Heart right ventricle (tissue), 16 donors: Measurements from ENCODE around the gene POTEB2. TPM values are rescaled to one million over a fixed set of nuclear protein-coding genes. Genes with fewer than 3 reads are reported as not detected.
"Not testable (repeated sequence)": the region's sequence is repeated elsewhere in the genome, so short reads cannot be mapped to it uniquely, and the experiment has no call there.

ENCODE experiments used
- ATAC-seq, 8 donors: fragments of 200-7000 bp; cut with Tn5 transposase; one replicate each; pipeline ENCODE4 v1.9.1; 2020; ENCODE audit warnings: mild to moderate bottlenecking in 8 of 8, moderate library complexity in 8 of 8, moderate number of reproducible peaks in 1 of 8
- DNase-seq, 2 donors: peaks; one replicate each; pipeline ENCODE4 v3.0.0-alpha.2; 2020
- H3K27ac ChIP-seq, 10 donors: fragments of 200-600 bp; sonication (generic) in 2 of 10; one replicate each; pipeline versions ENCODE4 v1.5.0 to v1.8.0; 2020 to 2022; ENCODE audit warnings: mild to moderate bottlenecking in 3 of 10
- H3K27me3 ChIP-seq, 7 donors: fragments of 200-600 bp; one replicate each; pipeline ENCODE4 v1.8.0; 2021 to 2022; ENCODE audit warnings: mild to moderate bottlenecking in 2 of 7
- H3K36me3 ChIP-seq, 9 donors: fragments of 200-600 bp; sonication (generic) in 1 of 9; one replicate each; pipeline versions ENCODE4 v1.5.0 to v1.8.0; 2020 to 2022; ENCODE audit warnings: mild to moderate bottlenecking in 2 of 9
- H3K4me1 ChIP-seq, 9 donors: fragments of 200-600 bp; sonication (generic) in 1 of 9; one replicate each; pipeline versions ENCODE4 v1.5.0 to v1.8.0; 2020 to 2022; ENCODE audit warnings: mild to moderate bottlenecking in 4 of 9
- H3K4me3 ChIP-seq, 10 donors: fragments of 200-600 bp; sonication (generic) in 2 of 10; one replicate each; pipeline versions ENCODE4 v1.5.0 to v1.8.0; 2020 to 2022; ENCODE audit warnings: mild to moderate bottlenecking in 7 of 10, moderate library complexity in 2 of 10
- H3K9me3 ChIP-seq, 11 donors: fragments of 200-600 bp in 10 of 11; sonication (generic) in 2 of 11; one replicate each; pipeline versions ENCODE4 v1.5.0 to v1.8.0; 2013 to 2022; ENCODE audit warnings: mild to moderate bottlenecking in 2 of 11, control low read depth in 1 of 11, moderate library complexity in 1 of 11
- WGBS, 2 donors: extraction: QIAGEN DNeasy Blood & Tissue Kit; methylation state at CpG; one replicate each; pipeline ENCODE4 v1.1.7; 2013; ENCODE audit warnings: inconsistent platforms in 1 of 2; 5-methylcytosine and 5-hydroxymethylcytosine counted together
- intact Hi-C, 10 donors: fragments of 100-400 bp; cut with DNase I; formaldehyde crosslinking; loops; one replicate each; pipeline versions ENCODE4 v1.11.1 to v1.14.2; 2022
- long read RNA-seq, 3 donors: library from polyadenylated mRNA; unstranded; transcript quantifications; one replicate each; pipeline ENCODE4 v2.0.0, GENCODE V29; 2020 to 2021
- microRNA-seq, 2 donors: library from miRNA; unstranded; fragments of <30 nt; microRNA quantifications; one replicate each; pipeline ENCODE4 v1.2.0, GENCODE V29; 2021
- polyA plus RNA-seq, 2 donors: library from polyadenylated mRNA; stranded (reverse); fragments of 200-250 nt; gene quantifications; one replicate each; pipeline ENCODE4 v1.2.3, GENCODE V29; 2013
- total RNA-seq, 10 donors: library from RNA; stranded (reverse); fragmentation: NEBNext Ultra II Directional in 3 of 10; extraction: Animal tissue kit (Norgen Biotek cat#: 25700) in 3 of 10; gene quantifications; one replicate each; pipeline versions ENCODE4 v1.2.1 to v1.2.4, GENCODE V29; 2021 to 2023
- donor health status: Arrhythmogenic right ventricular cardiomyopathy.
- donor health status: ischemic (EF 13 %, LVEDD 7.1; RV severe dilation, severe dysfunction).
- donor health status: healthy with polysubstance abuse.
- donor health status: DM: no; HTN: yes; CAD: no.
- donor health status: DM: no; HTN: no; CAD: no.
- donor health status: ischemic (EF 25% LVEDD 6.9; RV normal size, moderate dysfunction).
- donor health status: ischemic (EF 25% LVEDD 5.7; RV mildly dilated, moderate dysfunction).
- donor health status: healthy.
- donor health status: DM: yes; HTN: yes; CAD: no.
- donor health status: Ischemic cardiomyopathy.
- donor health status: ischemic (EF 35%, LVEDD 5.7; RV mildly dilated, moderate dysfunction).
- donor health status: nonischemic (EF 11% LVEDD 7.7; RV severe dilation, severe dysfunction).
- donor health status: DM: yes; HTN: yes; CAD: no.
- donor health status: PGD.
- donor health status: ischemic (EF 29% LVEDD 5.4; RV normal size, mild dysfunction).
- donor health status: nonischemic (EF 23%, LVEDD 6.1; RV moderate dilation, normal function).

POTEB2 gene
- total RNA-seq (not detected), polyA plus RNA-seq (not detected)
- long read RNA-seq, donor 1 = 0 reads
- long read RNA-seq, donor 2 = 0 reads
- long read RNA-seq, donor 3 = 0 reads

DNA sequence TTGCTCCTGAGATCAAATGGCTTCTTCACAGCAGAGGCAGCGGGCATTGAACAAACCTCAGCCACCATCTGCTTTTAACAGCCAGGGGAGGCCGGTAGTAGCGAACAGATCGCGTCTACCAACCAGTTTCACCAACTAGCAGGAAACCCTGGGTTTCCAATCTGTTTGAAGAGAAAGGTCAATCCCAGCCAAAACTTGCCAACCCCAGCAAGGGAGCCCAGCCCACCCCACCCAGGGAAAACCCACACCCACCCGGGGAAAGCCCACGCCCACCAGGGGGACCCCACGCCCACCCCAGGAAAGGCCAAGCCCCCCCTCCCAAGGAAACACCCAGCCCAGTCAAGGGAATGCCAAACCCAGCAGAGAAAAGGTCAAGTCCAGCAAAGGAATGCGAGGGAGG lies at the start of gene POTEB2:
TSS of gene POTEB2 (minus strand) at position 101 of the 400 bp plus-strand sequence. CDS start at position 68, 33 bp downstream.
- WGBS, 2 donors = no CpG with 5 or more reads among the region's 9 CpGs
- ATAC-seq, H3K36me3 ChIP-seq, H3K9me3 ChIP-seq, H3K27ac ChIP-seq, DNase-seq, H3K4me1 ChIP-seq, intact Hi-C loops, H3K27me3 ChIP-seq, H3K4me3 ChIP-seq: not testable (repeated sequence)

DNA sequence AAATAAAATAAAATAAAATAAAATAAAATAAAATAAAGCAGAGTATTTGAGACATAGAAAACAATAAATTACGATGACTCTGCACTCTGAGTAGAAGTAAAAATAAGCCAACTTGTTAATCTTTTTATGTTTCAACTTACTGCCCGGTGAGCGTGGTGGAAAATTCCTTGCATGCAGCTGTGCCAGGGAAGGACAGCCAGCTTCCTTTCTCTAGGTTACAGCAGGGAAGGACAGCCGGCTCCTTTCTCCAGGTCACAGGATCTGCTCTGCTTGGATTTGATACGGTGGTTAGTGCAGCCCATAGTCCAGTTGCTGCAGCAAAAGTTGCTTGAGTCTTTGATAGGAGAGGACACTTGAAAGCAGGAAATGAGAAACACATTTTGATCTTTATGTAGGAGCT lies 13.8 kb upstream of the POTEB2 start:
- H3K36me3 ChIP-seq, H3K9me3 ChIP-seq, intact Hi-C loops, H3K27ac ChIP-seq, H3K4me3 ChIP-seq, DNase-seq, H3K4me1 ChIP-seq, H3K27me3 ChIP-seq: not testable (repeated sequence)
- peak in 2 of 8 donors; percentile 62 to 76 for ATAC-seq
- WGBS, 2 donors = 83% methylated on average over 2 of the region's 5 CpGs; no CpG with 5 or more reads in 1 of the 2 donors

DNA sequence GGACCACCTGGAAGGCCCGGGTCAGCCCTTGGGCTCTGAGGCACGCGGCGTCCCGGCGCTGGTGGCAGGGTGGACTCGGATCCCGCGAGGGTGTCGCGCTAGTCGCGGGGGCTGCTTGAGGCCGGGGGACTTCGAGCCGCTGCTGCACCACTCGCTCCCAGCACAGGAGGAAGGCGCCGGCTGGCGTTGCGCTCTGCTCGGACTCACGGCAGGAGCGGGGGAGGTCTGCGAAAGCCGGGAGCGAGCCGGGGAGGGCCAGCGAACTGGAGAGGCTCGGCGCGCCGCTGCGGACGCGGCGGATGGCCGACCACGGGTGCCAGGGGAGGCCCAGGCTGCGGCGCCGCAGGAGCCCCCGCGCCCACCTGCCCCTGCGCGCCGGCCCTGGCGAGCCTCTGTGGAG lies 12.3 kb upstream of the POTEB2 start:
- H3K27ac ChIP-seq, intact Hi-C loops, H3K36me3 ChIP-seq, H3K4me1 ChIP-seq, H3K27me3 ChIP-seq, H3K9me3 ChIP-seq, DNase-seq: not testable (repeated sequence)
- peak in 1 of 8 donors; percentile 50 for ATAC-seq
- peak overlapping the region in 1 of 10 donors; percentile 24 for H3K4me3 ChIP-seq
- WGBS, 2 donors = no CpG with 5 or more reads among the region's 48 CpGs

DNA sequence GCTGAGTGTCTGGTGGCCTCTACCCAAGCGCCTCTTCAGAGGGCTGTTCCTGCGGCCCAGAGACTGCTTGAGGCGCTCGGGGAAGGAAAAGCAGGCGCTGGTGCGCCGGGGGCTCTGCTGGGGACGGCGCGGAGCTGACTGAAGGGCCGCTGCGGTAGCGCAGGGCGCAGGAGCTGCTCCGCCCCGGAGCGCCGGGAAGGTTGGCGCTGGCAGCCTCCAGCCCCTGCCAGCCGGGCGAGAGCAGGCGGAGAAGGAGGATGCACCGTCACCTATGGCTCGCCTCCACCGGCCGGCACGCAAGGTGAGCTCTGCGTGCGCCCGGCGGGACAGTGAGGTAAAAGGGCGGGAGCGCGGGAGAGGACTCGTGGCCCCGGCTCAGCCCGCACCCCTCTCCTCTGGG lies 11.7 kb upstream of the POTEB2 start:
- intact Hi-C loops, H3K4me1 ChIP-seq, H3K36me3 ChIP-seq, H3K27me3 ChIP-seq, H3K27ac ChIP-seq, H3K9me3 ChIP-seq, DNase-seq, H3K4me3 ChIP-seq: not testable (repeated sequence)
- peak in 1 of 8 donors; percentile 47 for ATAC-seq
- WGBS, 2 donors = no CpG with 5 or more reads among the region's 37 CpGs

Small RNA genes within 50 kb of the gene (microRNA-seq; reads per million reads assigned to microRNA genes)
- 0 reads per million in 2 donors for gene MIR3118-2
